Measurements from ENCODE around the gene HCRTR1.

Gene HCRTR1

DNA sequence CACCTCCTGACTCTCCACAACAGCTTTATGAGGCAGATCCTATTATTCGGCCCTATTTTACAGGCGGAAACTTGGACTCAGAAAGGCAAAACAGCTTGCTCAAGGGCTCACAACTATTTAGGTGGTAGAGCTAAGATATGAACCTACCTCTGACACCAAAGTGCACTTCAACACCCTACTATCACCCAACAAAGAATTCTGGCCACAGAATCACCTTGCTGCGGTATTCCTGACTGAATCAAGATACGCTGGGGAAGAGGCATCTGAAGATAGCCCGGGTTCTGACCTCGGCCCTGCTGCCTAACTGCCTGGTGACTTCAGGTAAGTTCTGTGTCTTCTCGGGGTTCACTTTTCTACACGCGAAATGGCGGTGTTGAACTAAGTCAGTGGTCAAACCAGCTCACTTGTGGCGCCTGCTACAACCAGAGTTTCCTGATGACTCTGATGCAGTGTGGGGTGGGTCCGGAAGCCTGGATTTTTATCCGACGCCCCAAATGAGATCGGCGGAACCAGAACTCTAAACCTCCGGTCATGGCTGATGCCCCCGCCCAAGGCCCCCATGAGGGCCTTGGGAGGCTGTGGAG, 26.6 kb downstream of the HCRTR1 start:
- peak overlapping the region; percentile 89 for H3K27ac ChIP-seq
- TF ChIP-seq, protein P1, sequence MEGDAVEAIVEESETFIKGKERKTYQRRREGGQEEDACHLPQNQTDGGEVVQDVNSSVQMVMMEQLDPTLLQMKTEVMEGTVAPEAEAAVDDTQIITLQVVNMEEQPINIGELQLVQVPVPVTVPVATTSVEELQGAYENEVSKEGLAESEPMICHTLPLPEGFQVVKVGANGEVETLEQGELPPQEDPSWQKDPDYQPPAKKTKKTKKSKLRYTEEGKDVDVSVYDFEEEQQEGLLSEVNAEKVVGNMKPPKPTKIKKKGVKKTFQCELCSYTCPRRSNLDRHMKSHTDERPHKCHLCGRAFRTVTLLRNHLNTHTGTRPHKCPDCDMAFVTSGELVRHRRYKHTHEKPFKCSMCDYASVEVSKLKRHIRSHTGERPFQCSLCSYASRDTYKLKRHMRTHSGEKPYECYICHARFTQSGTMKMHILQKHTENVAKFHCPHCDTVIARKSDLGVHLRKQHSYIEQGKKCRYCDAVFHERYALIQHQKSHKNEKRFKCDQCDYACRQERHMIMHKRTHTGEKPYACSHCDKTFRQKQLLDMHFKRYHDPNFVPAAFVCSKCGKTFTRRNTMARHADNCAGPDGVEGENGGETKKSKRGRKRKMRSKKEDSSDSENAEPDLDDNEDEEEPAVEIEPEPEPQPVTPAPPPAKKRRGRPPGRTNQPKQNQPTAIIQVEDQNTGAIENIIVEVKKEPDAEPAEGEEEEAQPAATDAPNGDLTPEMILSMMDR (IDR thresholded peaks at IDR 0.05), result no peak
- TF ChIP-seq ZFX (IDR thresholded peaks at IDR 0.05; ENCODE audit: borderline replicate concordance), result no peak

DNA sequence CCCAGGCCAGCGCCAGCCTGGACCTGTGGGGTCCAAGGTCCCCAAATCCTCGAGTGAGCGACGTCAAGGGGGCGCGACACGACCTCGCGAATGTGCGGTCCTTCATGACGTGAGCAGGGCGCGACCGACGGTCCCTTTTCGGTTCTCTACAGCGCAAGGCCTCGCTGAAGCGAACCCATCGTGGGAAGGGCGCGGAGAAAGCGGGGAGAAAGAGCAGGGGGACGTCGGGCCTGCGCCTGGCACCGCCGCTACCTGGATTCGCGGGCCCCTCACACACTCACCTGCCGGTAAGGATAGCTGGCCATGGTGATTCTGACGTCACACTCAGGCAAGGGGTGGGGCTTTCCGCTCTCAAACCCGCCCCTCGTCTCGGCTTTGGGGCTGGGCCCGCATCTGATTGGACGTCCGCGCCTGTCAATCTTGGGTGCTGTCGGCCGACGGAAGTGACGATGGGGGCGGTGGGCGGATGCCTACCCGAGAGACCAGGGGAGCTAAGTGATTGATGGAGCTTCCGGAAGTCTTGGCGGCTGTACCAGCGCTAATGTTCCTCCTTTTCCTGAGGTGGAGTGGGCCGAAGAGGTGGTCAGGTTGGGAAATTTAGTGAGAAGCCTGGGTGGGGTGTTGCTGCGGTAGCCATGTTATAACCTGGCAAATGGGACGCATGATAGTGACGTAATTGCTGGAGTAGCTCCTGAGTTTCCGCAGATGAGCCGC, 27.2 kb downstream of the HCRTR1 start, which contains the start of gene PEF1:
TSS of gene PEF1 (minus strand) at position 317 of the 714 bp plus-strand sequence. CDS start at position 305, 12 bp downstream.
- peak within 1 kb of the TSS; percentile 89 for H3K27ac ChIP-seq
- TF ChIP-seq, protein P1 (IDR thresholded peaks at IDR 0.05), result no peak
- TF ChIP-seq ZFX (IDR thresholded peaks at IDR 0.05; ENCODE audit: borderline replicate concordance), result no peak

DNA sequence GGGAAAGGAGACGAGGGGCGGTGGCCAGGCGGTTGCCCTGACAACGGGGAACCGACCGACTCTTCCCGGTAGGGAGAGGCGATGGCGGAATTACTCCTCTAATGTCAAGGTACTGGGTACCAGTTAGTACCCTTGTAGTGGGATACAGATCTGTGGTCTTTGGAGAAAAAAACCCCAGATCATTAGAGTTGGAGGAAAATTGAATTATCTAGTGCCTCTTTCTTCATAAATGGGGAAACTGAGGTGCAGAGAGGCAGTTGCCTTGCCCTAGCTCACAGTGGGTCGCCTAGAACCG, 27.7 kb downstream of the HCRTR1 start:
- TF ChIP-seq, protein P1 (IDR thresholded peaks at IDR 0.05), result no peak
- no peak for TF ChIP-seq ZFX (IDR thresholded peaks at IDR 0.05; ENCODE audit: borderline replicate concordance)
- peak overlapping the region; percentile 89 for H3K27ac ChIP-seq

DNA sequence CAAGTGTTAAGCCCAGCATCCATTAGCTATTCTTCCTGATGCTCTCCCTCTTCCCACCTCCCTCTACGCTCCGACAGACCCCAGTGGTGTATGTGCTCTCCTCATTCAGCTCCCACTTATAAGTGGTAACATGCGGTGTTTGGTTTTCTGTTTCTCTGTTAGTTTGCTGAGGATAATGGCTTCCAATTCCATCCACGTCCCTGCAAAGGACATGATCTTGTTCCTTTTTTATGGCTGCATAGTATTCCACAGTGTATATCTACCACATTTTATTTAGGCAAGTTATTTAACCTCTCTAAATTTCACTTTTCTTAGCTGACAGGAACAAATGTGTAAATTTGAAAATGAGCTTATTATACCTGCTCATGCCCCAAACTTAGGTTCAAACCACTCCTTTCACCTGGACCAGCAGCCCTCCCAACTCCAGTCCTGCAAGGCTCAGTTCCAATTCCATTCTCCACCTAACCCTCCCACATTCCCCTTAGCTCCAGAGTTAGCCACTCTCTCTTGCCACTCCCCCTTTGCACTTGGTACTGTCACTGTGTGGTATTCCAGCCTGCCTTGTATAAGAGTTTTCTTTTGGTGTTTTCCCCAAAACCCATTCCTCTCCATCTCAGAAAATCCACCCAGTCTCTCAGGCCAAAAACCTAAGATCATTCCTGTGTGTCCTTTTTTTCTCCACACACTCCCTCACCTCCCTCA, 28.9 kb downstream of the HCRTR1 start:
- TF ChIP-seq, protein P1 (IDR thresholded peaks at IDR 0.05), result no peak
- TF ChIP-seq ZFX (IDR thresholded peaks at IDR 0.05; ENCODE audit: borderline replicate concordance), result no peak
- no peak overlapping the region for H3K27ac ChIP-seq

DNA sequence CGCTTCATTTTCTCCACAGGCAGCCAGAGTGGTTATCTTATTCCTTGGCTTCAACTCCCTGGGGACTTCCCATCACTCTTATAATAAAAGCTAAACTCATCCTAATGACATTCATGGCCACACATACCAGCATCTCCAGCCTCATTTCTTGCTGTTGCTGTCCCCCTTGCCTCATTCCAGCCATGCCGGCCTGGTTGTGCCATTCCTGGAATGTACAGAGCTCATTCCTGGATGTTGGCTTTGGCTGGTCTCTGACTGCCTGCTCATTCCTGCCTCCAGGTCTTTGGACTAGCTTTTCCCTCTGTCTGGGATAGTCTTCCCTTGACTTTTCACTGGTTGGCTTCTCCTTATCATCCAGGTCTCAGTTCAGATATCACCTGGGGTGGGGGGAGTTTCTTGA, 29.6 kb downstream of the HCRTR1 start:
- TF ChIP-seq, protein P1 (IDR thresholded peaks at IDR 0.05), result no peak
- no peak for TF ChIP-seq ZFX (IDR thresholded peaks at IDR 0.05; ENCODE audit: borderline replicate concordance)
- H3K27ac ChIP-seq, result no peak overlapping the region

DNA sequence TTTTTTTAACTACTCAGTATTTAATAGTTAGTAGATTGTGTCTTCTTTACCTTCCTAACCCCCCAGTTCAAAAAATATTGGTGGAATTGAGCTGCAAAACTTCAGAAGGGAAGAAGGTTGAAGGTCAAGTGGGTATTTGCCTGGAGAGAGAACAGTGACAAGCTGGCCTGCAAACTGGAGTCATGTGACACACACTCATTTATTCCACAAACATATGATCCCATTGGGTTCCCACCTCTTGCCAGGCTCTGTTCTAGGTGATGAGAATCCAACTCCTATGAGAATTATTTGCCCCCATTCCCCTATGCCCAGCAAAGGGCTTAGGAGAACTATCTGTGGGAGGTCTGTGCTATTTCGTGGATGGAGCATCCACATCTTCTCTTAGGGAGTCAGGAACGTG, 30.7 kb downstream of the HCRTR1 start:
- no peak overlapping the region for H3K27ac ChIP-seq
- no peak for TF ChIP-seq ZFX (IDR thresholded peaks at IDR 0.05; ENCODE audit: borderline replicate concordance)
- TF ChIP-seq, protein P1 (IDR thresholded peaks at IDR 0.05), result no peak
